ENCODE data around the gene ATRNL1.

DNA sequence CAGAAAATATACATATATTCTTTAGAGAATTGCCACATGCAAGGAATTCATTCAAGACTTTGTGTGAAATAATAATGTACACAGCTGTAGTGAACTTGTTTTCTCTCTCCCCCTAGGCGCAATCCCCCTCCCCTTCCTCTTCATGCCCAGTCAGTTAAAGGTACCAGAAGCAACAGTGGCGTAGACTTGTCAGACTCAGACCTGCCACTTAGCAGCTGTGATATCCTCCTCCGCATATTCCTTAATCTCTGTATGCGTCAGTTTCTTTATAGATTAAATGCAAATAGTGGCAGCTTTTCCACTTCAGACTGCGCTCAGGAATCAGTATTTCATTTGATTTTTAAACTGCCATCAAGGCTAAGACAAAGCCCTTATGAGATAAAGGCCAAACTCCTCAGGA, 815.9 kb downstream of the ATRNL1 start:
- TF ChIP-seq EZH2 (IDR thresholded peaks at IDR 0.05; ENCODE audit: borderline replicate concordance, low read length) = no peak
- TF ChIP-seq, protein P1, sequence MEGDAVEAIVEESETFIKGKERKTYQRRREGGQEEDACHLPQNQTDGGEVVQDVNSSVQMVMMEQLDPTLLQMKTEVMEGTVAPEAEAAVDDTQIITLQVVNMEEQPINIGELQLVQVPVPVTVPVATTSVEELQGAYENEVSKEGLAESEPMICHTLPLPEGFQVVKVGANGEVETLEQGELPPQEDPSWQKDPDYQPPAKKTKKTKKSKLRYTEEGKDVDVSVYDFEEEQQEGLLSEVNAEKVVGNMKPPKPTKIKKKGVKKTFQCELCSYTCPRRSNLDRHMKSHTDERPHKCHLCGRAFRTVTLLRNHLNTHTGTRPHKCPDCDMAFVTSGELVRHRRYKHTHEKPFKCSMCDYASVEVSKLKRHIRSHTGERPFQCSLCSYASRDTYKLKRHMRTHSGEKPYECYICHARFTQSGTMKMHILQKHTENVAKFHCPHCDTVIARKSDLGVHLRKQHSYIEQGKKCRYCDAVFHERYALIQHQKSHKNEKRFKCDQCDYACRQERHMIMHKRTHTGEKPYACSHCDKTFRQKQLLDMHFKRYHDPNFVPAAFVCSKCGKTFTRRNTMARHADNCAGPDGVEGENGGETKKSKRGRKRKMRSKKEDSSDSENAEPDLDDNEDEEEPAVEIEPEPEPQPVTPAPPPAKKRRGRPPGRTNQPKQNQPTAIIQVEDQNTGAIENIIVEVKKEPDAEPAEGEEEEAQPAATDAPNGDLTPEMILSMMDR (IDR thresholded peaks at IDR 0.05; ENCODE audit: low read length) = no peak

Measured in OCI-LY1 (cell line).